ENCODE measurements around the gene SNRK.
A peak's percentile ranks its signal among the peaks of the same experiment; 100 is the strongest.

Gene SNRK

GRCh38 chr3:43273416-43273815 lies 12.9 kb upstream of the SNRK start:
- no peak for DNase-seq (ENCODE audit: low read depth in 3 of 3)

GRCh38 chr3:43279082-43279481 lies 7.3 kb upstream of the SNRK start:
- DNase-seq (ENCODE audit: low read depth in 3 of 3): no peak

GRCh38 chr3:43279532-43279931 lies 6.8 kb upstream of the SNRK start:
- DNase-seq (ENCODE audit: low read depth in 3 of 3): no peak

- no peak for DNase-seq (ENCODE audit: low read depth in 3 of 3)
Observed at GRCh38 chr3:43281020-43281419, 5.3 kb upstream of the SNRK start.

- no peak for DNase-seq (ENCODE audit: low read depth in 3 of 3)
Observed at GRCh38 chr3:43284171-43284570, 2.2 kb upstream of the SNRK start.

- no peak for DNase-seq (ENCODE audit: low read depth in 3 of 3)
Observed at GRCh38 chr3:43285644-43286043, 696 bp upstream of the SNRK start.

GRCh38 chr3:43286841-43287499 lies 630 bp downstream of the SNRK start:
- DNase-seq (ENCODE audit: low read depth in 3 of 3): peak in 1 of 3 experiments; percentile 9

- no peak for DNase-seq (ENCODE audit: low read depth in 3 of 3)
Observed at GRCh38 chr3:43287500-43287873, 1.1 kb downstream of the SNRK start.

- no peak for DNase-seq (ENCODE audit: low read depth in 3 of 3)
Observed at GRCh38 chr3:43288366-43288765, 2.0 kb downstream of the SNRK start.

- DNase-seq (ENCODE audit: low read depth in 3 of 3): no peak
Observed at GRCh38 chr3:43288850-43289249, 2.5 kb downstream of the SNRK start.

- no peak for DNase-seq (ENCODE audit: low read depth in 3 of 3)
Observed at GRCh38 chr3:43289401-43289800, 3.1 kb downstream of the SNRK start.

GRCh38 chr3:43289841-43290470 lies 3.6 kb downstream of the SNRK start:
- DNase-seq (ENCODE audit: low read depth in 3 of 3): no peak

- no peak for DNase-seq (ENCODE audit: low read depth in 3 of 3)
Observed at GRCh38 chr3:43290956-43291355, 4.6 kb downstream of the SNRK start.

- no peak for DNase-seq (ENCODE audit: low read depth in 3 of 3)
Observed at GRCh38 chr3:43291546-43291945, 5.2 kb downstream of the SNRK start.

GRCh38 chr3:43294975-43295374 lies 8.6 kb downstream of the SNRK start:
- DNase-seq (ENCODE audit: low read depth in 3 of 3): no peak

GRCh38 chr3:43296565-43296964 lies 10.2 kb downstream of the SNRK start:
- peak in 2 of 3 experiments; percentile 16 to 29 for DNase-seq (ENCODE audit: low read depth in 3 of 3)

- DNase-seq (ENCODE audit: low read depth in 3 of 3): no peak
Observed at GRCh38 chr3:43298292-43298691, 12.0 kb downstream of the SNRK start.

GRCh38 chr3:43298761-43299160 lies 12.4 kb downstream of the SNRK start:
- DNase-seq (ENCODE audit: low read depth in 3 of 3): no peak

GRCh38 chr3:43302116-43302880 lies 16.0 kb downstream of the SNRK start:
- DNase-seq (ENCODE audit: low read depth in 3 of 3): no peak

GRCh38 chr3:43304126-43304525 lies 17.8 kb downstream of the SNRK start:
- no peak for DNase-seq (ENCODE audit: low read depth in 3 of 3)

- no peak for DNase-seq (ENCODE audit: low read depth in 3 of 3)
Observed at GRCh38 chr3:43307226-43307625, 20.9 kb downstream of the SNRK start.

- no peak for DNase-seq (ENCODE audit: low read depth in 3 of 3)
Observed at GRCh38 chr3:43307649-43308048, 21.3 kb downstream of the SNRK start.
